Right ventricle myocardium inferior (tissue), 1 donor: Measurements from ENCODE around the gene DNAL1. TPM values are rescaled to one million over a fixed set of nuclear protein-coding genes. Genes with fewer than 3 reads are reported as not detected.
"Not testable (repeated sequence)": the region's sequence is repeated elsewhere in the genome, so short reads cannot be mapped to it uniquely, and the experiment has no call there.

Source experiments
- ATAC-seq: fragments of 200-7000 bp; cut with Tn5 transposase; one replicate; pipeline ENCODE4 v1.9.1; 2020; ENCODE audit warnings: mild to moderate bottlenecking, moderate library complexity
- DNase-seq: peaks from one replicate; pipeline ENCODE4 v3.0.0; 2021; ENCODE audit errors: missing footprints
- intact Hi-C: fragments of 100-400 bp; cut with DNase I; formaldehyde crosslinking; loops from one replicate; pipeline ENCODE4 v1.11.0; 2022
- total RNA-seq: library from RNA; stranded (reverse); fragmentation: NEBNext Ultra II Directional; extraction: Animal tissue kit (Norgen Biotek cat#: 25700); gene quantifications from one replicate; pipeline ENCODE4 v1.2.1, GENCODE V29; 2021
- donor health status: DM: no; HTN: yes; CAD: no; lungs with severe emphysema.

Gene DNAL1
- total RNA-seq, 1 donor from 2014 or later: 16.4 TPM

DNA sequence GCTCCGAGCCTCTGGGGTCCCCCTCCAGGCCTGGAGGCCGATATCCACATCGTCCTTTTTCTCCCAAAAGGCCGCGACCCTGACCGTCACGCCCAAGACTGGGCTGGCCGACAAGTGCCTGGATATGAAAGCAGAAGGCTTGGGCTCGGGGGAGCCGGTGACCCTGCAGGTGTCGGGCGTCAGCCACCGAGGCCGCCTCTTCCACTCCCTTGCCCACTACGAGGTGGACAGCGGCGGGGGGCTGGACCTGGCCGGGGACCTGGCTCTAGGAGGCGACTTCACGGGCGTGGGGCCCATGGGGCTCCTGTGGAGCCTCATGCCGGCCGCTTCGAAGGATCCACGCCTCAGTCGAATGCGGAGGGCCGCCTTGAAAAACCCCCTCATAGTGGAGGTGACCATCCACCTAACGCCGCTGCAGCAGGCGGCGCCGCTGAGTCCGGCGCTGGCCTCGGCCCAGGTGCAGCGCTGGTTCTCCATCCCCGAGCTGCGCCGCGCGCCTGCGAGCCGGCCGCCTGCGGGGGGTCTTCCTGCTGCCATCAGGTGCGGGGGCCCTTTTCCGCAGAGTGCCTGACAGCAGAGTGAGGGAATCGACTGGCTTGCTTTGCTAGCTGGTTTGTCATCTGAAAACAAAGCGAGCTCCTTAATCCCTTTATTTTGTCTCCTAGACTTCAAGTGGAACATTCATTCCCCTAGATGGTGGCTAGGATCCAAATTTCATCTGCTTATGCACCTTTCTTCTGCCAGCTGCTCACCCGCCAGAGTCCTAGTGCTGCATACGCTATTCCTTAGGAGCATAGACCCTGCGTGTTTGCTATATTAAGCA lies 10.6 kb upstream of the DNAL1 start:
- DNase-seq (peak; percentile 74), ATAC-seq (peak; percentile 81)
- intact Hi-C loops: loop anchor here (5.0 kb wide), 1 partner anchor 142 kb away; the partner anchor contains the start of gene RIOX1

DNA sequence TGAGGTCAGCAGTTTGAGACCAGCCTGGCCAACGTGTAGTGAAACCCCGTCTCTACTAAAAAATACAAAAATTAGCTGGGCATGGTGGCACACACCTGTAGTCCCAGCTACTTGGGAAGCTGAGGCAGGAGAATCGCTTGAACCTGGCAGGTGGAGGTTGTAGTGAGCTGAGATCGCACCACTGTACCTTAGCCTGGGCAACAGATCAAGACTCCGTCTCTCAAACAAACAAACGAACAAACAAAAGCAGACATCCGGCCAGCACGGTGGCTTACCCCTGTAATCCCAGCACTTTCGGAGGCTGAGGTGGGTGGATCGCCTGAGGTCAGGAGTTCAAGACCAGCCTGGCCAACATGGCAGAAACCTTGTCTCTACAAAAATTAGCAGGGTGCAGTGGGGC lies 8.4 kb upstream of the DNAL1 start:
- ATAC-seq, DNase-seq, intact Hi-C loops: not testable (repeated sequence)

DNA sequence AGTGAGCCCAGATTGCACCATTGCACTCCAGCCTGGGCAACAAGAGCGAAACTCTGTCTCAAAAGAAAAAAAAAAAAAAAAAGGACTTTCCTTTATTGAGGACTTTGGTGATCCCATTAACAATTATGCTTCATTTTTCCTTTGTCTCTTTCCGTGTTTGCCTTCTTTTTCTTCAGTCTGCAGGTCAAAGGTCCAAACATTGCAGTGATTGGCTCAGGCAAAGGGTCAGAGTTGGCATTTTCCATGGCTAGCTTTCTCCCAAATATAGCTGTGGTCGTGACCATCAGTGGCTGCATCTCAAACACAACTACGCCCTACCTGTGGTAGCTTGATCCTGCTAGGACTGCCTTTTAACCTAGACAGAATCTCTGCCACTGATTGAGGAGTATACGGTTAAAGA lies 7.0 kb upstream of the DNAL1 start:
- intact Hi-C loops: no loop called here
- ATAC-seq: no peak

DNA sequence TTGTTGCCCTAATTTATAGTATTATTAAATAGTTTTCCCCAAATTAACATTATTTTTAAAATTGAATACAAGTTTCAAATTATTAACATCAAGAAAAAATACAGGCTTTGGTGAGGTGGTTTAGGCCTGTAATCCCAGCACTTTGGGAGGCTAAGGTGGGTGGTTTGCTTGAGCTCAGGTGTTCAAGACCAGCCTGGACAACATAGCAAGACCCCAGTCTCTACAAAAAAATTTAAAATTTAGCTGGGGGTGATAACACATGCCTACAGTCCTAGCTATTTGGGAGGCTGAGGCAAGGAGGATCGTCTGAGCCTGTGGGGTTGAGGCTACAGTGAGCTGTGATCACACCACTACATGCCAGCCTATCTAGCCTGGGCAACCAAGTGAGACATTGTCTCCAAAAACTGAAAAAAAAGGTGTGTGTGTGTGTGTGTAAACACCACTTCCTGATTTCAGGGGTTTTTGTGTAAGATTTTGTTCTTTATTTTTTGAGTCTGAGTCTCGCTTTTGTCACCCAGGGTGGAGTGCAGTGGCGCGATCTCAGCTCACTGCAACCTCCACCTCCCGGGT lies 3.9 kb upstream of the DNAL1 start:
- DNase-seq (no peak), ATAC-seq (no peak)
- intact Hi-C loops: loop anchor here (10.0 kb wide), 1 partner anchor 214 kb away; the partner anchor contains the start of gene PTGR2

More for the DNA sequence above, 7.0 kb upstream of the DNAL1 start:
- DNase-seq: no peak

DNA sequence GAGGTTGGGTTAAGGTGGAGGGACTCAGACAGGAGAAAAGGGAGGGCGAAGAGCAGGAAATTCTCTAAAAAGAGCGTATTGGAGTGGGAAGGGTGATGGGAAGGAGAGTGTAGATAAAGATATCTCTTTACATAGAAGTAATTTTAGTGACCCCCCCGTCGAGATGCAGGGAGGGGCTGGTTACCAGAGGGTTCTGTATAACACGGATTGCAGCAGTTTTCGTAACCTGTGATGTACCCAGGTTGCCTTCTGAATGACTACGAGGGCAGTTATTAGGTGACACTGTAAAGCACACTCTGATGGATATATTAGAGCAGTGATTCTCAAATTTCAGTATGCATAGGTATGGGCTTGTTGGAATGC lies 443 bp downstream of the DNAL1 start:
- DNase-seq (no peak), ATAC-seq (no peak)
- intact Hi-C loops: loop anchor here (5.0 to 10.0 kb wide), 2 partner anchors 67 to 210 kb away; partner anchors contain the start of genes PNMA1 and PTGR2

DNA sequence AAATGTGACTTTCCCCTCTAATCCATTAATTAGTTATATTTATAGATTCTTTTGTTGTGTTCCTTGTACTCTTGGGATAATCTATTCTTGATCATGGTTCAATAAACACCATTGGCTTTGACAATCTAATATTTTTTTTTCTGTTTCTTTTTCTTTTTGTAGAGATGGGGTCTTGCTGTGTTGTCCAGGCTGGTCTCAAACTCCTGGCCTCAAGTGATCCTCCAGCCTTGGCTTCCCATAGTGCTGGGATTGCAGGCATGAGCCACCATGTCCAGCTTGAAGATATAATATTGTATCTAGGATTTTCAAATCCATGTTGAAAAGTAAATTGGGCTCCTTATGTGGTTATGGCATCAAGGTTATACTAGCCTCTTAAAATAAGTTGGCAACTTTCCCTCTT lies 6.2 kb downstream of the DNAL1 start:
- intact Hi-C loops: no loop called here
- ATAC-seq (no peak), DNase-seq (no peak)

DNA sequence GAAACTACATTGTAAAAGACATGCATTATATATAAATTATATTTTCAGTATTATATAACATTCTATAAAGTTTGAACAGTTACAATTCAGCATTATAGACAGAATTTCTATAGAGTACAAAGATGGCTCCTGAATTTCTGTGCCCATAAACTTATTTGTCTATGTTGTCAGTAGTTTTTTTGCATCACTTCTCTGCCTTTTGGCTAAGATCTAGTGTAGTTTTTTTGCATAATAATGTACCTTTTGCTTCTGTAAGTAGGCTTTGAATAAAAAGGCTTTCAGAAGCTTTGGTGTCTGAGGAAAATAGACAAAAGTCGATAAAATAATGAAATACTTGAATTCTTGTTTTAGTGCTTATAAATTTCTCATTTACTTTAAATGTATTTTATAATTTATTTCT lies 11.1 kb downstream of the DNAL1 start:
- intact Hi-C loops: no loop called here
- DNase-seq (no peak), ATAC-seq (no peak)

DNA sequence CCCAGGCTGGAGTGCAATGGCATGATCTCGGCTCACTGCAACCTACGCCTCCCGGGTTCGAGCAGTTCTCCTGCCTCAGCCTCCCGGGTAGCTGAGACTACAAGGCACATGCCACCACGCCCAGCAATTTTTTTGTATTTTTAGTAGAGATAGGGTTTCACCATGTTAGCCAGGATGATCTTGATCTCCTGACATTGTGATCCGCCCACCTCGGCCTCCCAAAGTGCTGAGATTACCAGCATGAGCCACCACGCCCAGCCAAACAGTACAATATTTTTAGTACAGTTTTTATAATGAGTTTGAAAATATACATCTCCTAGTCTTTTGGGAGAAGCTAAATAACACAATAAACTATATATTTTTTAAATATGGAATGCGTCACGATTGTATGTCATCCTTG lies 14.4 kb downstream of the DNAL1 start:
- ATAC-seq, intact Hi-C loops, DNase-seq: not testable (repeated sequence)

DNA sequence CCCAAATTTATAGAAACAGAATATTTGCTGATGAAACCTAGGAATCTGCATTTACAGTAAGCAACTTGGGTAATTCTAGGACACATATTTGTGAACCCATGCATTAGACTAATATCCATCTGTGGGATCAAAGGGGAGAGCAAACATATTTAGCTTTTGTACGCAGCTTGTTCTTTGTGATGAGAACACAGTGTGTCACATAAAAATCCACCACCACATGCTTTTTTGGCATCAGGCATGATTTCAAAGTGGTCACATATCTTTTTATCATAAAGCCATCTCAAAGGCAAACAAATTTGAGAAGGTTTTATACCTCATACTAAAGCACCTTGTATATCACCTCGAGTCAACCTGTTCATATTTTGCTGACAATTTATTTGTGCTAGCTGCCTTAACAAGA lies 15.7 kb downstream of the DNAL1 start:
- no peak for DNase-seq
- no peak for ATAC-seq
- intact Hi-C loops: no loop called here

DNA sequence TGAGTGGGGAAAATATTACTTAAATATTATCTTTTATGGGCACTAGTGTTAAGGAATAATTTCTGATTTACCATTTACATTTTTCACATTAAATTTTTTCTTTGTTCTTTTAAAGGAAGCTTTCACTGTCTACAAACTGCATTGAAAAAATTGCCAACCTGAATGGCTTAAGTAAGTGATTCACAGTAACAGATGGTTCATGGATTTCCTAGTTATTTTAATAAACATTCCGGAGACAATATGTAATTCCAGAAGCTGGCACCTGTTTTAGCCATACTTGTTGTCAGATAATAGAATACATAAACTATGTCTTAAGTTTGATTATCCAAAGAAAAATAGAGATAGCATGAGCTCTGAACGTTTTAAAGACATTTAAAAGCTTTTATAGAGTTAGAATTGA lies 17.1 kb downstream of the DNAL1 start:
- intact Hi-C loops: no loop called here
- ATAC-seq (no peak), DNase-seq (no peak)

DNA sequence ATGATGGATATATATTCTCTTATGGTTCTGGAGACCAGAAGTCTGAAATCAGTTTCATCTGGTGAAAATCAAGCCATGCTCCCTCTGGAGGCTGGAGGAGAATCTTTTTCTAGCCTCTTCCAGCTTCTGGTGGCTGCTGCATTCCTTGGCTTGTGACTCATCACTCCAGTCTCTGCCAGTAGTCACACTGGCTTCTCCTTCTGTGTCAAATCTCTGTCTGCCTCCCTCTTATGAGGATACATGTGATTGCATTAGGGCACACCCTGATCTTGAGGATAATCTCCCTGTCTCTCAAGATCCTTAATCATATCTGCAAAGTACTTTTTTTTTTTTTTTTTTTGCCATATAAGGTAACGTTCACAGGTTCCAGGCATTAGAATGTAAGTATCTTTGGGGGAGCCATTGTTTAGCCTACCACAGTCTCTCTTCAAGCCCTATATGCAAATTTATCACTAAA lies 17.7 kb downstream of the DNAL1 start:
- DNase-seq (no peak), ATAC-seq (no peak)
- intact Hi-C loops: no loop called here

DNA sequence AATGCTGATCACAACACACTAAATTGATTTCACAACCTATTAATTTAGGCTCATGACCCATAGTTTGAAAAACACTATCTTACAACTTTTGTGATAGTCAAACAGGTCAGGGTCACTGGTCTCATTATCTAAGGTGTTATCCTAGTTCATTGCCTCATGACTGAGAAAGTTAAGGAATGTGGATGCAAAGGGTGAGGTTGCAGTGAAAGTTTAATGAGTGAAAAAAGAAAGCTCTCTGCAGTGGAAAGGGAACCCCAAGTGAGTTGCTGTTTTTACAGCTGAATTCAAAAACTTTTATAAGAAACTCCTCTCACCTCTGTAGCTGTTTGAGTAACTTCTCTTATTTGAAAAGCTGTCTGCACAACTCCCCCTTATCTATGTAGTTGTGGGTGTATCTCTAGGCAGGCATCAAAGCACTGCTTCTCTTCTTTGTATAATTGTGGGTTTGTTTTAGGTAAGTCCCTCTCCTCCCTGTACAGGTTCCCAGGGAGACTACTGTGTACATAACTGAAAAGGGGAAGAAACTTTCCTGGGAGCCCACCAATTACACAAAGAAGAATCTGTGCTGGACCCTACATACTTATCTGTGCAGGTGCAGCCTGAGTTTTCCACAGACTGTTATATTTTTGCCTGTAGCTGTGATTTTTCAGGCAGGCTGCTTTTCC lies 18.9 kb downstream of the DNAL1 start:
- ATAC-seq (no peak), DNase-seq (no peak)
- intact Hi-C loops: no loop called here

DNA sequence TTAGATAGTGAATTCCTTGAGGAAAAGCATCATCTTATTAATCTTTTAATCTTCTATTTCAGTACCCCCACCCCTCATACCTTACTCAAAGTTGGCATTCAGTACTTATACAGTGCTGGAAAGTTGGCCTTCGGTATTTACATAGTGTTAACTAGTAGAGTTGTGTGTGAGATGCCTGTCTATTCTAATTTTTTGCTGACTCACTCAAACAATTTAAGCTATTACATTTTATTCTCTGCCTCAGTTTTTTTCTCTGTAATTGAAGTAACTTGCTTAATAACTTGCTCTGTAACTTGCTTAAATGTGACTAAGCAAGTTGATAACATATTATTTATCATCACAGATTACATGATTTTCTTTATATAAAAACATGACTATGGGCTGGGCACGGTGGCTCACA lies 20.3 kb downstream of the DNAL1 start:
- ATAC-seq (no peak), DNase-seq (no peak)
- intact Hi-C loops: no loop called here

DNA sequence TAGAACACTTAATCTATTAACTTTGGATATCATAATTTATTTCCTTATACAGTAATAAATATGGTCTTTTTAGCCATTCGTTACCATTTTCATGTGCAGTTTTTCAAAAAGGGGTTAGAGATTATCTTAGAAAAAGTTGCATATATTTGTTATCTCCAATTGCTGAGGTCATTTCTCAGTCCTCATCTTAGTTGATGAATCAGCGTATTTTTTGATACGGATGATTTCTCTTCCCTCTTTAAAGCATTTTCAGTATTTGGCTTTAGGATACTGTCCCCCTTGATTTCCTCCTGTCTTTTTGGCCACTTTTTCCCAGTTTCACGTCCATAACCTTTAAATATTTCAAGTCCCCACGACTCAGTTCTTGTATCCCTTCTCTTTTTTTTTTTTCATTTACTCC lies 21.8 kb downstream of the DNAL1 start:
- no peak for DNase-seq
- no peak for ATAC-seq
- intact Hi-C loops: no loop called here

DNA sequence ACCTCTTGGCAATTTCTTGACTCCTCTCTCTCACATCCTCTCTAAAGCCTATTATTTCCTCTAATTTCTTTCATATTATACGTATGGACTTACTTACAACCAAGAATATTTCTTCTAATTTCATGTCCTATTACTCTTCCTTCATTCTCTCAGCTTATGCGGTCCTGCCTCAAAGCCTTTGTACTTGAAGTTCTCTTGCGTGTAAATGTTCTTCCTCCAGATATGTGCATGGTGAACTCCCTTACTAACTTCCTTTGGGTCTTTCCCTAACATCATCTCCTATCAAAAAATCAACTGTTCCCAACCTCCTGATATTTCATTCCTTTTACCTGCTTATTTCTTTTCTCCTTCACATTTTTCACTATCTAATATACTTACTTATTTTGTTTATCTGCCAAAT lies 23.1 kb downstream of the DNAL1 start:
- DNase-seq: no peak
- intact Hi-C loops: no loop called here
- ATAC-seq: no peak

DNA sequence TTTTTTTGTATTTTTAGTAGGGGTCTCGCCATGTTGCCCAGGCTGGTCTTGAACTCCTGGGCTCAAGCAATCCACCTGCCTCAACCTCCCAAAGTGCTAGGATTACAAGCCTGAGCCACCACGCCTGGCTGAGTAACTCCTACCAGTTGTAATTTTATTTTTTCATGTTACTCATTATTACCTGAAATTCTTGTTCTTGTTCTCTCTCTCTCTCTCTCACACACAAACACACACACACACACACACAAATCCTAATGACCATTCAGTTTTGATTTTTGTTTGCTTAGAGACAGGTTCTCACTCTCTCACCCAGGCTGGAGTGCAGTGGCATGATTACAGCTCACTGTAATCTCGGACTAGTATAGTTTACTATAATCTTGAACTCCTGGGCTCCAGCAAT lies 30.2 kb downstream of the DNAL1 start:
- intact Hi-C loops: no loop called here
- no peak for DNase-seq
- no peak for ATAC-seq

DNA sequence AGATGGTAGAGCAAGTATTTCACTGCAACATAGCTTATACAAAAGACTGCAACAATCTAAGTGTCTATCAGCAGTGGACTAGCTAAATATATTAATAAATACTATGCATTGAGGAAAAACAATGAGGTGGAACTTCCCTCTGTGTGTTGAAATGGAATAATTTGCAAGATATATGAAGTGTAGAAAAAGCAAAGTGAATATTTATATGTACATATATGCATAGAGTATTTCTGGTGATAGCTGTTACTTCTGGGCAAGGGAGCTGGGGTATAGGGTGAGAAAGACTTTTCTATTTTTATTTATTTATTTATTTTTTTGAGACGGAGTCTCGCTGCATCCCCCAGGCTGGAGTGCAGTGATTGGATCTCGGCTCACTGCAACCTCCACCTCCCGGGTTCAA lies 33.9 kb downstream of the DNAL1 start:
- ATAC-seq (no peak), DNase-seq (no peak)
- intact Hi-C loops: no loop called here

DNA sequence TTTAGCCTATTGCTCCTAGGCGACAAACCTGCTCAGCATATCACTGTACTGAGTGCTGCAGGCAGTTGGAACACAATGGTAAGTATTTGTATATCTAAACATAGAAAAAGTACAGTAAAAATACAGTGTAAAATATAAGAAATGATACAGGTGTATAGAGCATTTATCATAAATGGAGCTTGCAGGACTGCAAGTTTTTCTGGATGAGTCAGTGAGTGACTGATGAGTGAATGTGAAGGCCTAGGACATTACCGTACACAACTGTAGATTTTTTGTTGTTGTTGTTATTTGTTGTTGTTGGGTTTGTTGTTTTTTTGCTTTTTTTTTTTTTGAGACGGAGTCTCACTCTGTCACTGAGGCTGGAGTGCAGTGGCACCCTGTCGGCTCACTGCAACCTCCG lies 36.0 kb downstream of the DNAL1 start:
- DNase-seq: no peak
- ATAC-seq: no peak
- intact Hi-C loops: no loop called here

DNA sequence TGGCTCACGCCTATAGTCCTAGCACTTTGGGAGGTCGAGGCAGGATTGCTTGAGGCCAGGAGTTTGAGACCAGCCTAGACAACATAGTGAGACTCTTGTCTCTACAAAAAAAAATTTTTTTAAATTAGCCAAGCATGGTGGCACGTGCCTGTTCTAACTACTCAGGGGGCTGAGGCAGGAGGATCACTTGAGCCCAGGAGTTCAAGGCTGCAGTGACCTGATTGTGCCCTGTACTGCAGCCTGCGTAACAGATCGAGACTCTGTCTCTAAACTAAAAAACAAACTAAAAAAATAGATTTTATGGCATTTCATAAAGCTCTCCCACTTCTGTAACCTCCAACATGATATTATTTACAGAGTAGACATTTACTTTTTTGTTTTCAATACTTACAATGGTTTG lies 39.8 kb downstream of the DNAL1 start:
- intact Hi-C loops: no loop called here
- DNase-seq (no peak), ATAC-seq (no peak)

DNA sequence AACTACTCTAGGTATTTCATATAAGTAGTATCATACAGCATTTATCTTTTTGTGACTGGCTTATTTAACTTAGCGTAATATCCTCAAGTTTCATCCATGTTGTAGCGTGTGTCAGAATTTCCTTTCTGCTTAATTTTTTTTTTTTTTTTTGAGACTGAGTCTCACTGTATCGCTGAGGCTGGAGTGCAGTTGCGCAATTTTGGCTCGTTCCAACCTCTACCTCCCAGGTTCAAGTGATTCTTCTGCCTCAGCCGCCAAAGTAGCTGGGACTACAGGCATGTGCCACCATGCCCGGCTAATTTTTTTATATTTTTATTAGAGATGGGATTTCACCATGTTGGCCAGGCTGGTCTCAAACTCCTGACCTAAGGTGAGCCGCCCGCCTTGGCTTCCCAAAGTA lies 40.5 kb downstream of the DNAL1 start:
- no peak for DNase-seq
- intact Hi-C loops: no loop called here
- no peak for ATAC-seq
